Stomach (tissue), 4 donors: ENCODE measurements around the gene TBRG1.

Source experiments
- CTCF ChIP-seq, 7 experiments: fragments of 450-650 bp in 4 of 7; fragments of 200-600 bp in 3 of 7; sonication (generic) in 3 of 7; IDR thresholded peaks; one replicate each; pipeline ENCODE4 v1.5.1; 2016 to 2019; ENCODE audit warnings: antibody characterized with exemption in 7 of 7, control low read depth in 2 of 7, mild to moderate bottlenecking in 1 of 7
- EP300 ChIP-seq: sonication (generic); formaldehyde crosslinking; IDR thresholded peaks from one replicate; pipeline ENCODE4 v1.6.1; 2017; ENCODE audit warnings: antibody characterized with exemption
- POLR2A ChIP-seq, 4 donors: fragments of 450-650 bp; IDR thresholded peaks; one replicate each; pipeline ENCODE4 v1.6.1; 2016; ENCODE audit warnings: antibody characterized with exemption in 4 of 4, control low read depth in 2 of 4, mild to moderate bottlenecking in 1 of 4, moderate library complexity in 1 of 4

GRCh38 chr11:124658986-124659385 is 36.3 kb downstream of the TBRG1 start:
- TF ChIP-seq CTCF (IDR thresholded peaks at IDR 0.05) = no peak
- TF ChIP-seq EP300 = no peak
- no peak for TF ChIP-seq POLR2A (IDR thresholded peaks at IDR 0.05)
